GM19452 (cell line): ENCODE data around the gene PCSK1.
"Not testable (repeated sequence)": the region's sequence is repeated elsewhere in the genome, so short reads cannot be mapped to it uniquely, and the experiment has no call there.

Experiments
- ATAC-seq: cut with Tn5 transposase; IDR thresholded peaks from one replicate; pipeline ENCODE4 v1.9.1; 2021; ENCODE audit not compliant: unreplicated experiment

The PCSK1 gene

GRCh38 chr5:96427824-96428223 lies 5.2 kb downstream of the PCSK1 start:
- no peak for ATAC-seq

GRCh38 chr5:96426831-96427230 lies 6.2 kb downstream of the PCSK1 start:
- no peak for ATAC-seq

- no peak for ATAC-seq
These were observed 7.6 kb downstream of the PCSK1 start for GRCh38 chr5:96425443-96425842.

GRCh38 chr5:96415897-96416296 lies 17.2 kb downstream of the PCSK1 start:
- no peak for ATAC-seq

- no peak for ATAC-seq
These were observed 20.1 kb downstream of the PCSK1 start for GRCh38 chr5:96412868-96413449.

GRCh38 chr5:96410013-96410412 lies 23.0 kb downstream of the PCSK1 start:
- no peak for ATAC-seq

- no peak for ATAC-seq
These were observed 24.1 kb downstream of the PCSK1 start for GRCh38 chr5:96408841-96409538.

GRCh38 chr5:96408210-96408777 lies 24.8 kb downstream of the PCSK1 start:
- no peak for ATAC-seq

- no peak for ATAC-seq
These were observed 25.6 kb downstream of the PCSK1 start for GRCh38 chr5:96407436-96407835.

GRCh38 chr5:96404191-96404867 lies 28.7 kb downstream of the PCSK1 start:
- ATAC-seq, result no peak

GRCh38 chr5:96402500-96402899 lies 30.5 kb downstream of the PCSK1 start:
- ATAC-seq, result no peak

GRCh38 chr5:96396878-96397277 lies 36.2 kb downstream of the PCSK1 start:
- no peak for ATAC-seq

GRCh38 chr5:96395295-96395694 lies 37.8 kb downstream of the PCSK1 start:
- ATAC-seq, result not testable (repeated sequence)

- no peak for ATAC-seq
These were observed 41.1 kb downstream of the PCSK1 start for GRCh38 chr5:96391921-96392320.

- ATAC-seq, result no peak
These were observed 44.9 kb downstream of the PCSK1 start for GRCh38 chr5:96388176-96388575.

- no peak for ATAC-seq
These were observed 45.4 kb downstream of the PCSK1 start for GRCh38 chr5:96387616-96388015.

- no peak for ATAC-seq
These were observed 47.5 kb downstream of the PCSK1 start for GRCh38 chr5:96385538-96385937.

- ATAC-seq, result no peak
These were observed 48.7 kb downstream of the PCSK1 start for GRCh38 chr5:96384353-96384752.

- no peak for ATAC-seq
These were observed 51.5 kb downstream of the PCSK1 start for GRCh38 chr5:96381526-96381925.

GRCh38 chr5:96379896-96380295 lies 53.2 kb downstream of the PCSK1 start:
- ATAC-seq, result no peak

GRCh38 chr5:96377597-96377996 lies 55.5 kb downstream of the PCSK1 start:
- ATAC-seq, result no peak

- ATAC-seq, result no peak
These were observed 55.9 kb downstream of the PCSK1 start for GRCh38 chr5:96377167-96377566.
